CD4-positive, alpha-beta T cell (primary cell): ENCODE measurements around the gene ZNF830. TPM values are rescaled to one million over a fixed set of nuclear protein-coding genes. Genes with fewer than 3 reads are reported as not detected.

ENCODE experiments used
- ATAC-seq: fragments of 200-7000 bp; cut with Tn5 transposase; one replicate; pipeline ENCODE4 v1.10.0; 2022; ENCODE audit warnings: mild to moderate bottlenecking; ENCODE audit not compliant: poor library complexity
- CTCF ChIA-PET: fragments of 350-600 bp; sonication (Branson Sonifier 250); formaldehyde crosslinking; loops from one replicate; lab custom pipeline; 2021; ENCODE audit warnings: antibody characterized with exemption, inconsistent platforms; lab: Charles Lee
- POLR2A ChIA-PET: fragments of 350-600 bp; sonication (Branson Sonifier 250); formaldehyde crosslinking; loops from one replicate; lab custom pipeline; 2021; ENCODE audit warnings: antibody characterized with exemption, inconsistent platforms; lab: Charles Lee
- DNase-seq, 14 experiments: peaks; one replicate each; pipeline ENCODE4 v3.0.0-alpha.2; 2013 to 2020; ENCODE audit warnings: mixed read lengths in 2 of 14
- H3K27ac ChIP-seq, 2 donors: one replicate each; pipeline versions ENCODE4 v1.5.1 to v1.7.0; 2013; ENCODE audit warnings: low read length in 2 of 2, low read depth in 1 of 2, mild to moderate bottlenecking in 1 of 2
- H3K27me3 ChIP-seq, 2 experiments: 1 replicate in 1 of 2; 2 replicates in 1 of 2; pipeline versions ENCODE4 v1.6.1 to v1.7.0; 2013; ENCODE audit warnings: low read length in 2 of 2, control low read depth in 1 of 2, mild to moderate bottlenecking in 1 of 2, moderate library complexity in 1 of 2; ENCODE audit not compliant: insufficient read depth in 2 of 2, control insufficient read depth in 1 of 2
- H3K36me3 ChIP-seq: one replicate; pipeline ENCODE4 v1.6.1; 2013; ENCODE audit warnings: low read length, control low read depth; ENCODE audit not compliant: insufficient read depth
- H3K4me1 ChIP-seq: one replicate; pipeline ENCODE4 v1.6.1; 2013; ENCODE audit warnings: low read length, control low read depth; ENCODE audit not compliant: insufficient read depth
- H3K4me3 ChIP-seq: one replicate; pipeline ENCODE4 v1.5.1; 2013; ENCODE audit warnings: mild to moderate bottlenecking, low read length, moderate library complexity
- H3K9me3 ChIP-seq, 2 experiments: 1 replicate in 1 of 2; 2 replicates in 1 of 2; pipeline versions ENCODE4 v1.6.1 to v1.7.0; 2013; ENCODE audit warnings: low read length in 2 of 2, mild to moderate bottlenecking in 2 of 2, control low read depth in 1 of 2, moderate library complexity in 1 of 2; ENCODE audit not compliant: control insufficient read depth in 1 of 2, insufficient read depth in 1 of 2
- H3K27ac Mint-ChIP-seq: one replicate; pipeline ENCODE4 v1.8.0; 2020; ENCODE audit warnings: mixed read lengths
- H3K27me3 Mint-ChIP-seq: one replicate; pipeline ENCODE4 v1.8.0; 2021; ENCODE audit warnings: mixed read lengths
- H3K36me3 Mint-ChIP-seq: one replicate; pipeline ENCODE4 v1.8.0; 2021; ENCODE audit warnings: low read depth, mixed read lengths
- H3K4me1 Mint-ChIP-seq: one replicate; pipeline ENCODE4 v1.8.0; 2021; ENCODE audit warnings: low read depth, mixed read lengths
- H3K4me3 Mint-ChIP-seq: one replicate; pipeline ENCODE4 v1.8.0; 2020; ENCODE audit warnings: mild to moderate bottlenecking, mixed read lengths
- H3K9me3 Mint-ChIP-seq: one replicate; pipeline ENCODE4 v1.8.0; 2020; ENCODE audit warnings: mixed read lengths
- CTCF ChIP-seq: fragments of 200-600 bp; IDR thresholded peaks from one replicate; pipeline ENCODE4 v1.8.0; 2022; ENCODE audit warnings: antibody characterized with exemption, mild to moderate bottlenecking
- intact Hi-C, 2 experiments: fragments of 100-400 bp; cut with DNase I in 1 of 2; cut with micrococcal nuclease in 1 of 2; formaldehyde crosslinking; loops; one replicate each; pipeline versions ENCODE4 v1.15.1 to v1.9.0; 2023 to 2025; cut with DNase I, micrococcal nuclease
- total RNA-seq, 174 experiments: library from RNA in 2 of 174; stranded (reverse) in 2 of 174; gene quantifications; one replicate each; pipeline ENCODE4 v1.2.3 and lab custom pipeline; 2021 to 2026

The ZNF830 gene
- total RNA-seq, 2 experiments from 2014 or later: 34.4 to 39.0 TPM

DNA sequence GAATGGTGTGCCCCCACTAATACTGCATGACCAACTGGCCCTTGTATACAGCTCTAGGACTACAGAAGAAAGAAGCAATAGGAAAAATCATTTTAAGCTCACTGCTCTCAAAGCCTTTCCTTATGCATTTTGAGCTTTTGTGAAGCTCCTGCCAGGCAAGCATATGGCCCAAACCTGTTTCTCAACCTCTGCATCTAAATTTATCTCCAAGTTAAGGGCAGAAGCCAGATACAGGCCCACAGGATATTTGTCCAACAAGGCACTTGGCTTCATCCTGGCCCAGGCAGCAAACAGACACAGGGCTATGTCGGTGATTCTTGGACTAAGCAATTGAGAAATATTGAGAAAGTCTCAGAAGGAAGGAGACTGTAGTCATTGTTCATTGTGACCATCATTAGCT, 44.0 kb upstream of the ZNF830 start:
- H3K4me3 Mint-ChIP-seq: no peak overlapping the region
- POLR2A ChIA-PET: no interaction called here
- H3K27ac ChIP-seq: no peak overlapping the region

GRCh38 chr17:34920676-34921075, 40.7 kb upstream of the ZNF830 start:
- Mint-ChIP-seq H3K27me3 (no peaks in the 10 kb centered on the region), H3K4me1 (no peaks in the 10 kb centered on the region), H3K36me3 (no peaks in the 10 kb centered on the region), H3K27ac (no peak overlapping the region), H3K4me3 (no peak overlapping the region), H3K9me3 (no peaks in the 10 kb centered on the region)
- TF ChIP-seq CTCF: no peak
- Histone ChIP-seq H3K4me3 (no peak overlapping the region), H3K9me3 (no peaks in the 10 kb centered on the region), H3K27ac (no peak overlapping the region), H3K36me3 (no peaks in the 10 kb centered on the region), H3K4me1 (no peaks in the 10 kb centered on the region), H3K27me3 (no peaks in the 10 kb centered on the region)
- intact Hi-C loops: no loop called here
- DNase-seq: no peak
- ChIA-PET CTCF (no interaction called here), POLR2A (interaction anchor here (0.6 kb wide), 1 partner anchor 9 kb away, joined by 3 read pairs; no protein-coding TSS in a partner anchor)
- ATAC-seq: no peak

More for the DNA sequence above, 44.0 kb upstream of the ZNF830 start:
- Mint-ChIP-seq H3K27me3 (no peaks in the 10 kb centered on the region), H3K27ac (no peak overlapping the region), H3K9me3 (no peaks in the 10 kb centered on the region), H3K4me1 (no peaks in the 10 kb centered on the region), H3K36me3 (no peaks in the 10 kb centered on the region)
- intact Hi-C loops: no loop called here
- H3K36me3 ChIP-seq: no peaks in the 10 kb centered on the region
- TF ChIP-seq CTCF: no peak
- no peak for DNase-seq
- H3K27me3 ChIP-seq: no peaks in the 10 kb centered on the region
- H3K9me3 ChIP-seq: peaks cover 0 to 3% of the 10 kb centered on the region in 2 experiments
- CTCF ChIA-PET: no interaction called here
- no peak overlapping the region for H3K4me3 ChIP-seq
- no peaks in the 10 kb centered on the region for H3K4me1 ChIP-seq
- ATAC-seq: no peak

DNA sequence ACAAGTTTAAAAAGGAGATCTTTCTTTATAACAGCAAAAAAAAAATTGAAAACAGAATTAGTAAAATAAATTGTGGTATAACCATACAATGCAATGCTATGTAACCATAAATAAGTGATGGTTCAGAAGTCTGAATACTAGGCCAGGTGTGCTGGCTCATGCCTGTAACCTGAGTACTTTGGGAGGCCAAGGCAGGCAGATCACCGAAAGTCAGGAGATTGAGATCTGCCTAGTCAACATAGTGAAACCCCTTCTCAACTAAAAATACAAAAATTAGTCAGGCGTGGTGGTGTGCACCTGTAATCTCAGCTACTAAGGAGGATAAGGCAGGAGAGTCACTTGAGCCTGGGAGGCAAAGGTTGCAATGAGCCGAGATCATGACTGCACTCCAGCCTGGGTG, 34.7 kb upstream of the ZNF830 start:
- Mint-ChIP-seq H3K36me3 (no peaks in the 10 kb centered on the region), H3K27me3 (no peaks in the 10 kb centered on the region), H3K4me1 (no peaks in the 10 kb centered on the region), H3K9me3 (no peaks in the 10 kb centered on the region), H3K27ac (no peak overlapping the region), H3K4me3 (no peak overlapping the region)
- DNase-seq (no peak), ATAC-seq (no peak)
- H3K9me3 ChIP-seq: no peaks in the 10 kb centered on the region
- H3K4me1 ChIP-seq: no peaks in the 10 kb centered on the region
- intact Hi-C loops: no loop called here
- no peak overlapping the region for H3K27ac ChIP-seq
- ChIA-PET CTCF (interaction anchor here (0.7 kb wide), 1 partner anchor 259 kb away, joined by 3 read pairs; no protein-coding TSS in a partner anchor), POLR2A (no interaction called here)
- no peak overlapping the region for H3K4me3 ChIP-seq
- no peak for TF ChIP-seq CTCF
- H3K27me3 ChIP-seq: no peaks in the 10 kb centered on the region
- no peaks in the 10 kb centered on the region for H3K36me3 ChIP-seq
